GM12875 (cell line): Measurements from ENCODE around the gene TNP2.

Source experiments
- H3K4me3 ChIP-seq: one replicate; pipeline ENCODE4 v1.5.1; 2011; ENCODE audit warnings: low read depth, low read length, control low read depth
- CTCF ChIP-seq: IDR thresholded peaks from 2 replicates; pipeline ENCODE4 v1.5.1; 2011; ENCODE audit warnings: low read depth, mild to moderate bottlenecking, control low read depth, inconsistent platforms, low read length, moderate library complexity, borderline replicate concordance; ENCODE audit not compliant: insufficient read depth

Gene TNP2

GRCh38 chr16:11268921-11269375, at the start of gene TNP2:
Gene TNP2 (minus strand): TSS chr16:11269325. CDS start chr16:11269262, 63 bp downstream.
- H3K4me3 ChIP-seq: no peak within 1 kb of the TSS
- TF ChIP-seq CTCF: no peak

GRCh38 chr16:11318817-11319216, 49.7 kb upstream of the TNP2 start:
- no peak overlapping the region for H3K4me3 ChIP-seq
- no peak for TF ChIP-seq CTCF

GRCh38 chr16:11316331-11317015, 47.3 kb upstream of the TNP2 start:
- no peak for TF ChIP-seq CTCF
- H3K4me3 ChIP-seq: no peak overlapping the region

GRCh38 chr16:11315510-11315909, 46.4 kb upstream of the TNP2 start:
- TF ChIP-seq CTCF: no peak
- H3K4me3 ChIP-seq: no peak overlapping the region

- H3K4me3 ChIP-seq: no peak overlapping the region
- TF ChIP-seq CTCF: no peak
Observed at GRCh38 chr16:11314309-11314894, 45.3 kb upstream of the TNP2 start.

GRCh38 chr16:11313493-11314308, 44.6 kb upstream of the TNP2 start:
- no peak for TF ChIP-seq CTCF
- no peak overlapping the region for H3K4me3 ChIP-seq
